ENCODE data around the gene PLCD3. TPM values are rescaled to one million over a fixed set of nuclear protein-coding genes. Genes with fewer than 3 reads are reported as not detected.

Gene PLCD3
- total and polyA plus RNA-seq, 10 of the 15 experiments (the other 5 are each of a cell fraction or from before 2014, with no cell fraction given): 0.02 to 1.6 (median 0.44) TPM

GRCh38 chr17:45135192-45135977, 3.1 kb upstream of the PLCD3 start, which contains the start of gene ACBD4 (continued):
- TF ChIP-seq ZBTB4 (CRISPR knock-in tag; IDR thresholded peaks at IDR 0.05) (no peak), SMAD5 (IDR thresholded peaks at IDR 0.05; ENCODE audit: low read depth) (0 out of 2 replicates have a peak, but pooled peaks have one; percentile 31), HDGF (IDR thresholded peaks at IDR 0.05) (no peak), EED (IDR thresholded peaks at IDR 0.05; ENCODE audit: low read depth) (0 out of 2 replicates have a peak, but pooled peaks have one; percentile 22), PBX3 (IDR thresholded peaks at IDR 0.05; ENCODE audit: insufficient replicate concordance, low read depth, low read length) (peak; percentile 18), NRF1 (conservative IDR thresholded peaks at IDR 0.05; ENCODE audit: low read depth, low read length) (no peak), IKZF1 (conservative IDR thresholded peaks at IDR 0.05) (peak; percentile 87), PKNOX1 (IDR thresholded peaks at IDR 0.05) (no peak), EP300 (IDR thresholded peaks at IDR 0.05; ENCODE audit: borderline replicate concordance in 1 of 2, control insufficient read depth in 1 of 2, low read depth in 2 of 2, low read length in 2 of 2) (no peak), NR2F1 (conservative IDR thresholded peaks at IDR 0.05) (peak; percentile 94), MYC (IDR thresholded peaks at IDR 0.05; ENCODE audit: insufficient read depth, insufficient read length, insufficient replicate concordance, low read length, severe bottlenecking) (no peak), SPI1 (IDR thresholded peaks at IDR 0.05; ENCODE audit: borderline replicate concordance, insufficient read depth, low read depth, low read length) (no peak), HDAC6 (IDR thresholded peaks at IDR 0.05; ENCODE audit: unreplicated experiment) (no peak), NFYA (IDR thresholded peaks at IDR 0.05; ENCODE audit: borderline replicate concordance, low read depth, low read length) (peak; percentile 82), MXI1 (IDR thresholded peaks at IDR 0.05; ENCODE audit: low read depth, low read length) (peak; percentile 68), NFXL1 (IDR thresholded peaks at IDR 0.05; ENCODE audit: borderline replicate concordance) (no peak), KDM1A (IDR thresholded peaks at IDR 0.05; ENCODE audit: borderline replicate concordance) (no peak), ZNF274 (IDR thresholded peaks at IDR 0.05; ENCODE audit: insufficient read depth, insufficient read length) (no peak), PAX8 (IDR thresholded peaks at IDR 0.05) (no peak), RELA (IDR thresholded peaks at IDR 0.05; ENCODE audit: borderline replicate concordance, partially characterized antibody) (no peak), POU2F2 (IDR thresholded peaks at IDR 0.05; ENCODE audit: borderline replicate concordance, low read depth, low read length) (peak; percentile 100), SREBF1 (IDR thresholded peaks at IDR 0.05; ENCODE audit: low read length) (no peak)
